ENCODE results near the gene TMEM97. TPM values are rescaled to one million over a fixed set of nuclear protein-coding genes. Genes with fewer than 3 reads are reported as not detected.
"Not testable (repeated sequence)": the region's sequence is repeated elsewhere in the genome, so short reads cannot be mapped to it uniquely, and the experiment has no call there.

TMEM97 gene
- polyA plus RNA-seq, 1 donor: 31.0 TPM

DNA sequence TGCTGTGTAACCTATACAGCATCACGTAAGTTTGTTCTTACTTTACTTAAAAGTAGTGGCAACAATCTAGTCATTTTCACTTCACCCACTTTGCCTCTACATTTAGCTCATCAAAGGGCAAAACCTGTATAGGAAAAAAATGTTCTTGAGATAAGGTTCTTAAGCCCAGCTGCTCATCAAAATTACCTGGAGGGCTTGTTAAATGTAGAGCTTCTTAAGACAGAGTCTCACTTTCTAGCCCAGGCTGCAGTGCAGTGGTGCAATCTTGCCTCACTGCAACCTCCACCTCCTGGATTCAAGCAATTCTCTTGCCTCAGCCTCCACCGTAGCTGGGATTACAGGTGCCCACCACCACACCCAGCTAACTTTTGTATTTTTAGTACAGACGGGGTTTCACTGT is 38.2 kb upstream of the TMEM97 start:
- Histone ChIP-seq H3K27ac (ENCODE audit: low read length) (no peak overlapping the region), H3K36me3 (ENCODE audit: control insufficient read depth, insufficient read depth, low read length) (no peaks in the 10 kb centered on the region), H3K4me3 (ENCODE audit: low read length) (no peak overlapping the region), H3K9me3 (ENCODE audit: control insufficient read depth, low read depth, low read length) (no peaks in the 10 kb centered on the region), H3K27me3 (ENCODE audit: control insufficient read depth, insufficient read depth, low read length) (no peaks in the 10 kb centered on the region), H3K4me1 (ENCODE audit: control insufficient read depth, insufficient read depth, low read length) (no peaks in the 10 kb centered on the region)
- whole genome bisulfite sequencing (ENCODE audit: insufficient coverage, low lambda C conversion rate): 100% methylated on average over 1 of the region's 3 CpGs
- no peak for DNase-seq

DNA sequence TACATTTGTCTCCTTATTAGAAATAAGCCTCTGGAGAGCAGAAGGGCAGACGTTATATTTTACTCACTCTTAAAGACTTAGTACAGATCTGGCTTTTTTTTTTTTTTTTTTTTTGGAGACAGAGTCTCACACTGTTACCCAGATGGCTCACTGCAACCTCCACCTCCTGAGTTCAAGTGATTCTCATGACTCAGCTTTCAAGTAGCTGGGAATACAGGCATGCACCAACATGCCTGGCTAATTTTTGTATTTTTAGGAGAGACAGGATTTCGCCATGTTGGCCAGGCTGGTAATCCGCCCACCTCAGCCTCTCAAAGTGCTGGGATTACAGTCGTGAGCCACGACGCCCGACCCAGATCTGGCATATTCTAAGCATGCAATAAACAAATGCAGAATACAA is 36.4 kb upstream of the TMEM97 start:
- DNase-seq: no peak
- WGBS (ENCODE audit: insufficient coverage, low lambda C conversion rate): 62% methylated on average over 5 of the region's 7 CpGs
- no peaks in the 10 kb centered on the region for H3K9me3 ChIP-seq (ENCODE audit: control insufficient read depth, low read depth, low read length)
- no peaks in the 10 kb centered on the region for H3K27me3 ChIP-seq (ENCODE audit: control insufficient read depth, insufficient read depth, low read length)
- H3K4me1 ChIP-seq (ENCODE audit: control insufficient read depth, insufficient read depth, low read length): no peaks in the 10 kb centered on the region
- no peak overlapping the region for H3K4me3 ChIP-seq (ENCODE audit: low read length)
- H3K27ac ChIP-seq (ENCODE audit: low read length): no peak overlapping the region
- H3K36me3 ChIP-seq (ENCODE audit: control insufficient read depth, insufficient read depth, low read length): no peaks in the 10 kb centered on the region

DNA sequence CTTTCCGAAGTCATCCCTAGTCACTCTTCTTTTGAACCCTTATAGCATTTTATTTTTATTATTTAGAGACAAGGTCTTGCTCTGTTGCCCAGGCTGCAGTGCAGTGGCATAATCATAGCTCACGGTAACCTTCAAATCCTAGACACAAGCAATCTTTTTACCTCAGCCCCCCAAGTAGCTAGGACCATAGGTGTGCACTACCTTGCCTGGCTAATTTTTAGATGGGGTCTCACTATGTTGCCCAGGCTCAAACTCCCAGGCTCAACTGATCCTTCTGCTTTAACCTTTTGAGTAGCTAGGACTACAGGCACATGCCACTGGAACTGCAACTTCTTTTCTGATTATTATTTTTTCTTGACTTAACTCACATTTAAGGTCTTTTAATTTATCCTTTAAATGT is 33.0 kb upstream of the TMEM97 start:
- no peak overlapping the region for H3K27ac ChIP-seq (ENCODE audit: low read length)
- DNase-seq: no peak
- 60% methylated on average over 1 of the region's 2 CpGs for WGBS (ENCODE audit: insufficient coverage, low lambda C conversion rate)
- H3K4me3 ChIP-seq (ENCODE audit: low read length): no peak overlapping the region
- no peaks in the 10 kb centered on the region for H3K27me3 ChIP-seq (ENCODE audit: control insufficient read depth, insufficient read depth, low read length)
- no peaks in the 10 kb centered on the region for H3K36me3 ChIP-seq (ENCODE audit: control insufficient read depth, insufficient read depth, low read length)
- H3K9me3 ChIP-seq (ENCODE audit: control insufficient read depth, low read depth, low read length): no peaks in the 10 kb centered on the region
- H3K4me1 ChIP-seq (ENCODE audit: control insufficient read depth, insufficient read depth, low read length): no peaks in the 10 kb centered on the region

DNA sequence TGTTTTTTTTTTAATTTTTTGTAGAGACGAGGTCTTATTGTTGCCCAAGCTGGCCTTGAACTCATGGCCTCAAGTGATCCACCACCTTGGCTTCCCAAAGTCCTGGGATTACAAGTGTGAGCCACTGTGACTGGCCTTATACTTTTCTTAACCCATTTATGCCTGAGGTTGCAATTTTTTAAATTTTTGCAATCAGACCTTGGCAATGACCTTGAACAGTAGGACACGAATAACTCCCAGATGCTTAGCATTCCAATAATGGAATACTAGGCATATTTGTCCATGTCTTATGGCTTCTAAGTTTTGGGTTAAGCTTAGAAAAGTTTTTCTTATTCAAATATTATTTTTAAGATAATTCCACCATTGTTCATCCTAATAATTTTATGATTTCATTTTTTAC is 28.3 kb upstream of the TMEM97 start:
- H3K36me3 ChIP-seq (ENCODE audit: control insufficient read depth, insufficient read depth, low read length): no peaks in the 10 kb centered on the region
- H3K4me1 ChIP-seq (ENCODE audit: control insufficient read depth, insufficient read depth, low read length): no peaks in the 10 kb centered on the region
- no peak for DNase-seq
- H3K27ac ChIP-seq (ENCODE audit: low read length): no peak overlapping the region
- H3K4me3 ChIP-seq (ENCODE audit: low read length): no peak overlapping the region
- no peaks in the 10 kb centered on the region for H3K9me3 ChIP-seq (ENCODE audit: control insufficient read depth, low read depth, low read length)
- WGBS (ENCODE audit: insufficient coverage, low lambda C conversion rate): 50% methylated on average over 2 of the region's 2 CpGs
- H3K27me3 ChIP-seq (ENCODE audit: control insufficient read depth, insufficient read depth, low read length): no peaks in the 10 kb centered on the region

DNA sequence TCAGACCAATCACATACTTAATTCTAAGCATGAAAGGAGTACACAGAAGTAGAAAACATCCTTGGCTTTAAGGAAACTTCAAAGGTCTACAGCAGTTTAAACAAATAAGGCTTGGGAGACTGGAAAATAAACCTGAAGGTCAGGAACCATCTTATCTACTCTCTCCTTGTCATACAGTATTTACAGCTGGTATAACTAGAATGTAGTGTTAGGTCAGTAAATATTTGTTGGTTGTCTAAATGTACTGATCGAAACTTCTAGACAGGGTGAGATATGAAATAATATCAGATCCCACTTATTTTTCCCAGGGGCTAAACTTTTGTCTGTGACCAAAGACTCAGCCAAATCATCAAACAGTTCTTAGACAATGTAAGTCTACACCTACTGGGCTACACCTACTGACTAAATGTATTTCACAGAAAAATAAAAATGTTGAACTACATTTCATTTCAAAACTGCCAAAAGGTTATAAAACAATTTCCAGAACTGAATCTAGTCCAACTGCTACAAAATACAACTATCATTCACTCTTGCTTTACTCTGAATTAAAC is 27.1 kb upstream of the TMEM97 start:
- no peak for DNase-seq
- Histone ChIP-seq H3K36me3 (ENCODE audit: control insufficient read depth, insufficient read depth, low read length) (no peaks in the 10 kb centered on the region), H3K27me3 (ENCODE audit: control insufficient read depth, insufficient read depth, low read length) (no peaks in the 10 kb centered on the region), H3K4me3 (ENCODE audit: low read length) (no peak overlapping the region), H3K9me3 (ENCODE audit: control insufficient read depth, low read depth, low read length) (no peaks in the 10 kb centered on the region), H3K4me1 (ENCODE audit: control insufficient read depth, insufficient read depth, low read length) (no peaks in the 10 kb centered on the region), H3K27ac (ENCODE audit: low read length) (no peak overlapping the region)
- no CpG with 5 or more reads among the region's 1 CpG for WGBS (ENCODE audit: insufficient coverage, low lambda C conversion rate)

DNA sequence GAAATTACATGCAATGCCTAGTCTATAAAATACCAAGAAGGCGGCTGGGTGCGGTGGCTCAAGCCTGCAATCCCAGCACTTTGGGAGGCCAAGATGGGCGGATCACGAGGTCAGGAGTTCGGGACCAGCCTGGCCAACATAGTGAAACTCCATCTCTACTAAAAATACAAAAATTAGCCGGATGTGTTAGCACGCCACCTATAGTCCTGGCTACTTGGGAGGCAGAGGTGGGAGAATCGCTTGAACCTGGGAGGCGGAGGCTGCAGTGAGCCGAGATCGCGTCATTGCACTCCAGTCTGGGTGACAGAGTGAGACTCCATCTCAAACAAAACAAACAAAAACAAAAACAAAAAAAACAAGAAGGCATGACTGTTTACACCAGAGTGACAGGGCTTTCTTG is 26.1 kb upstream of the TMEM97 start:
- H3K27ac ChIP-seq (ENCODE audit: low read length); H3K9me3 ChIP-seq (ENCODE audit: control insufficient read depth, low read depth, low read length); H3K4me1 ChIP-seq (ENCODE audit: control insufficient read depth, insufficient read depth, low read length); H3K27me3 ChIP-seq (ENCODE audit: control insufficient read depth, insufficient read depth, low read length); H3K4me3 ChIP-seq (ENCODE audit: low read length); DNase-seq; H3K36me3 ChIP-seq (ENCODE audit: control insufficient read depth, insufficient read depth, low read length): not testable (repeated sequence)
- WGBS (ENCODE audit: insufficient coverage, low lambda C conversion rate): 80% methylated on average over 2 of the region's 12 CpGs

DNA sequence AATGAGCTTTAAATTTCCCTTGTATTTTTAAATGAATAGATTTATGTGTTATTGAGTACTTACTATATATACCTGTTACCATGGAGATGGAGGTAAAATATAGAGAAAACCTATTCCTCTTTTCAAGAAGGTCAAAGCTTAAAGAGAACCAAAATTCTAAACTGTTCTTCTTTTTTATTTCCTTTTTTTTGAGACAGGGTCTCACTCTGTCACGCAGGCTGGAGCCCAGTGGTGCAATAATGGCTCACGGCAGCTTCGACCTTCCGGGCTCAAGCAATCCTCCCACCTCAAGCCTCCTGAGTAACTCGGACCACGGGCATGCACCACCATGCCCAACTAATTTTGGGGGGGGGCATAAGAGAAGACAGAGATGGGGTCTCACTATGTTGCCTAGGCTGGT is 25.0 kb upstream of the TMEM97 start:
- Histone ChIP-seq H3K36me3 (ENCODE audit: control insufficient read depth, insufficient read depth, low read length) (no peaks in the 10 kb centered on the region), H3K27ac (ENCODE audit: low read length) (no peak overlapping the region), H3K27me3 (ENCODE audit: control insufficient read depth, insufficient read depth, low read length) (no peaks in the 10 kb centered on the region), H3K4me1 (ENCODE audit: control insufficient read depth, insufficient read depth, low read length) (no peaks in the 10 kb centered on the region), H3K9me3 (ENCODE audit: control insufficient read depth, low read depth, low read length) (no peaks in the 10 kb centered on the region), H3K4me3 (ENCODE audit: low read length) (no peak overlapping the region)
- 100% methylated on average over 1 of the region's 6 CpGs for WGBS (ENCODE audit: insufficient coverage, low lambda C conversion rate)
- DNase-seq: no peak

DNA sequence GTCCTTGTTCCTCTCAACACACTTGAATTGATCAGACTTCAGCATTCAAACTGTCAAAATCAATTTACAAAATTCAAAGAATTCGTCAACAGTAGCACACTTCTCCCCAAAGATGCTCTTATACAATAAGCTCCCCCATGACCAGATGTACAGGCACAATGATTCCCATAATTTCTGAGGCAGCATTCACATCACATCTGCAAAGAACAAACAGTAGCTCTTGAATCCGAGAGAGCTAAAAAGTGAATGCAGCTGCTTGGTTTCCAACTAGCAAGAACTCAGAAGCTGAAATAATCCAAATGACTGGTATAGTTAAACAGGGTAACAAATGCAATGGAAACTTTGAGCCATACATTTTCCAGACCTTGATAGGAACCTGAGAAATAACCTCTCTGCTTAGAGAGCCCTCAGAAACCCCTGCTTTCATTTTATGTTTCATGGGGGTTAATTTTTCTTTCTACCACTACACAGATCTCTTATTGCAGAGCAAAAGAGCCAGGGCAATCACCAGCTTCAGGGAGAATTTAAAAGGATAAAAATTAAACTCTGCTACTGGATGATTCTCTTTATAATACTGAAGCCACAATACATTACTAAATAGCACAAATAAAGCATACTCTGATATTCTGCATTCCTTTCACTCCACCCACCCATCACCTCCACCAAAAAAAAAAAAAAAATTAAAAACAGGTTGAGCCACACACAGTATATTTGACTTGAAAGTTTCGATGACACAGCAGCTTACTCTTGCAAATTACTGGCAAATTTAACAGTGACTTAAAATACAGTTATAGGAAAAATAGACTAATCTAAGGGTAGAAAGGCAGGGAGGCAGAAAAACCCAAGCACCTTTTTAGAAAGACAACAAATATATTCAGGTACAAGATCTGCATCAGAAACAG is 23.1 kb upstream of the TMEM97 start:
- no peaks in the 10 kb centered on the region for H3K27me3 ChIP-seq (ENCODE audit: control insufficient read depth, insufficient read depth, low read length)
- H3K27ac ChIP-seq (ENCODE audit: low read length): no peak overlapping the region
- no peaks in the 10 kb centered on the region for H3K4me1 ChIP-seq (ENCODE audit: control insufficient read depth, insufficient read depth, low read length)
- H3K4me3 ChIP-seq (ENCODE audit: low read length): no peak overlapping the region
- H3K36me3 ChIP-seq (ENCODE audit: control insufficient read depth, insufficient read depth, low read length): no peaks in the 10 kb centered on the region
- no peaks in the 10 kb centered on the region for H3K9me3 ChIP-seq (ENCODE audit: control insufficient read depth, low read depth, low read length)
- WGBS (ENCODE audit: insufficient coverage, low lambda C conversion rate): 100% methylated on average over 1 of the region's 3 CpGs
- DNase-seq: no peak

DNA sequence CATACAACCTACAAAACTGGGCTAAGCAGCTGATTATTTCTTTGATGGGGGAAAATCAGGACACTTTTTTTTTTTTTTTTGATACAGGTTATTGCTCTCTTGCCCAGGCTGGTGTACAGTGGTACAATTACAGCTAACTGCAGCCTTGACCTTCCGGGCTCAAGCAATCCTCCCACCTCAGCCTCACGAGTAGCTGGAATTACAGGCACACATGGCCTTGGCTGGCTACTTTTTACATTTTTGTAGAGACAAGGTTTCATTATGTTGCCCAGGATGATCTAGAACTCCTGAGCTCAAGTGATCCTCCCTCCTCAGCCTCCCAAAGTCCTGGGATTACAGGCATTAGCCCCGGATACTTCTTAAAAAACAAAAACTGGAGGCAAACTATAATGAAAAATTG is 20.6 kb upstream of the TMEM97 start:
- no peak for DNase-seq
- Histone ChIP-seq H3K27ac (ENCODE audit: low read length) (no peak overlapping the region), H3K36me3 (ENCODE audit: control insufficient read depth, insufficient read depth, low read length) (no peaks in the 10 kb centered on the region), H3K4me3 (ENCODE audit: low read length) (no peak overlapping the region), H3K4me1 (ENCODE audit: control insufficient read depth, insufficient read depth, low read length) (no peaks in the 10 kb centered on the region), H3K9me3 (ENCODE audit: control insufficient read depth, low read depth, low read length) (no peaks in the 10 kb centered on the region), H3K27me3 (ENCODE audit: control insufficient read depth, insufficient read depth, low read length) (no peaks in the 10 kb centered on the region)
- WGBS (ENCODE audit: insufficient coverage, low lambda C conversion rate): no CpG with 5 or more reads among the region's 3 CpGs

DNA sequence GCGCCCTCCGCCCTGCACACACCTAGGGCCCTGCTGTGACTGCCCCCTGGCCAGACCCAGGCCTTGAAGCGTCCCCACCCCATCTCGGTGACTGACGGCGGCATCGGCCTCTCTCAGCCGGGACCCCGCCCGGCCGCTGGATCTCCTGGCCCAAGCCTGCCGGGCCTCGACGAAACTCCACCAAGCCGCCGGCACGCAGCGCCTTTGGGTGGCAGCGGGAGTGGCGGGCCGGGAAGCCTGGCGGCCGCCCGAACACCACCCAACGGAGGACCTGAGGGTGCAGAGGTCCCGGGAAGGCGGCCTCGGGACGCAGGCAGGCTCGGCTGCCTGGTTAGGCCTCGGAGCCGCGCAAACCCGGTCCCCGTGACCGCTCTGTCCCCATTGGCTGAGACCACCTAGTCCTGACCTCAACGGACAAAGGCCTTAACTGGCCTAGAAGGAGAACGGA is 12.0 kb upstream of the TMEM97 start:
- peak overlapping the region; percentile 16 for H3K4me3 ChIP-seq (ENCODE audit: low read length)
- H3K9me3 ChIP-seq (ENCODE audit: control insufficient read depth, low read depth, low read length): peaks cover 7% of the 10 kb centered on the region
- peaks cover 15% of the 10 kb centered on the region for H3K27me3 ChIP-seq (ENCODE audit: control insufficient read depth, insufficient read depth, low read length)
- H3K36me3 ChIP-seq (ENCODE audit: control insufficient read depth, insufficient read depth, low read length): no peaks in the 10 kb centered on the region
- no peak overlapping the region for H3K27ac ChIP-seq (ENCODE audit: low read length)
- no CpG with 5 or more reads among the region's 38 CpGs for WGBS (ENCODE audit: insufficient coverage, low lambda C conversion rate)
- DNase-seq: peak in 1 of 2 donors; percentile 44
- H3K4me1 ChIP-seq (ENCODE audit: control insufficient read depth, insufficient read depth, low read length): peaks cover 3% of the 10 kb centered on the region

DNA sequence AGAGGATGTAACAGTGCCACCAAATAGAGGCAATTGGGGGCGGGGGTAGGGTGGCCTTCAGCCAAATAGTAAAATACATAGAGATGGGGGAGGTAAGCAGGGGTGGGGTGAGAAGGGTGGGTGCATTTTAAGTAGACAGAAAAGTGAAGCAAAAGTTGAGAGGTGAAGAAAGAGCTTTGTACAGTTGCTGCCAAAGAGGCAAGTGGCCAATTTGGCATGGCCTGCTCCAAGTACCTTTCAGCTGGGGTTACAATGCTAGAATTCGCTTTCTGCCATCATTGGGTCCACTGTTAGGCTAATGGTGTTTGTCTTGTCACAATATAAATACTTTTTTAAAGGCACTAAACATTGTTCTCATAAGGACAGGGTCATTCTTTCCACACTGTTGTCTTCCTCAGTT is 5.2 kb upstream of the TMEM97 start:
- Histone ChIP-seq H3K4me1 (ENCODE audit: control insufficient read depth, insufficient read depth, low read length) (peaks cover 5% of the 10 kb centered on the region), H3K36me3 (ENCODE audit: control insufficient read depth, insufficient read depth, low read length) (no peaks in the 10 kb centered on the region), H3K27ac (ENCODE audit: low read length) (no peak overlapping the region), H3K27me3 (ENCODE audit: control insufficient read depth, insufficient read depth, low read length) (no peaks in the 10 kb centered on the region), H3K4me3 (ENCODE audit: low read length) (no peak overlapping the region), H3K9me3 (ENCODE audit: control insufficient read depth, low read depth, low read length) (no peaks in the 10 kb centered on the region)
- WGBS (ENCODE audit: insufficient coverage, low lambda C conversion rate): no CpG with 5 or more reads among the region's 2 CpGs
- no peak for DNase-seq

Measured in large intestine (tissue), 3 donors.